K562 (cell line): ENCODE data around the gene IFITM2. TPM values are rescaled to one million over a fixed set of nuclear protein-coding genes. Genes with fewer than 3 reads are reported as not detected.

Experiments
- ADNP ChIP-seq: fragments of 200-800 bp; sonication (Bioruptor generic); IDR thresholded peaks from 2 replicates; pipeline ENCODE4 v1.6.1; 2016; ENCODE audit warnings: missing genetic modification characterization, missing compliant biosample characterization
- ATF1 ChIP-seq, 2 experiments: fragments of 450-650 bp in 1 of 2; IDR thresholded peaks; 2 replicates each; pipeline ENCODE4 v1.6.1; 2016; ENCODE audit warnings: missing compliant biosample characterization in 1 of 2, missing genetic modification characterization in 1 of 2
- EP400 ChIP-seq: fragments of 450-650 bp; IDR thresholded peaks from 2 replicates; pipeline ENCODE4 v1.6.1; 2017; ENCODE audit warnings: antibody characterized with exemption, mild to moderate bottlenecking, moderate library complexity
- FOXK2 ChIP-seq, 2 experiments: fragments of 450-650 bp; IDR thresholded peaks in 1 of 2; conservative IDR thresholded peaks in 1 of 2; 2 replicates each; pipeline ENCODE4 v1.6.1; 2016; ENCODE audit warnings: low read depth in 2 of 2, mild to moderate bottlenecking in 1 of 2
- GABPA ChIP-seq: fragments of 200-800 bp; sonication (Bioruptor generic); conservative IDR thresholded peaks from 2 replicates; pipeline ENCODE4 v1.6.1; 2016; ENCODE audit warnings: low read depth, missing genetic modification characterization, missing compliant biosample characterization
- HNRNPK ChIP-seq: fragments of 200-400 bp; formaldehyde crosslinking; IDR thresholded peaks from one replicate; pipeline ENCODE4 v1.6.1; 2018; ENCODE audit warnings: mild to moderate bottlenecking, low read depth, low read length; ENCODE audit not compliant: poor library complexity, severe bottlenecking
- HNRNPL ChIP-seq: fragments of 200-400 bp; formaldehyde crosslinking; IDR thresholded peaks from 2 replicates; pipeline ENCODE4 v1.6.1; 2017; ENCODE audit warnings: low read depth, mild to moderate bottlenecking, low read length
- MYBL2 ChIP-seq, 2 experiments: fragments of 450-650 bp in 1 of 2; sonication (generic) in 1 of 2; formaldehyde crosslinking in 1 of 2; IDR thresholded peaks; 2 replicates each; pipeline versions ENCODE4 v1.6.1 to v1.8.1; 2017 to 2022; ENCODE audit warnings: borderline replicate concordance in 1 of 2, inconsistent platforms in 1 of 2, low read depth in 1 of 2, mild to moderate bottlenecking in 1 of 2, missing genetic modification reagents in 1 of 2, moderate library complexity in 1 of 2
- NCOA2 ChIP-seq, 2 experiments: fragments of 450-650 bp; IDR thresholded peaks; 2 replicates each; pipeline ENCODE4 v1.6.1; 2018; ENCODE audit warnings: mild to moderate bottlenecking in 2 of 2, moderate library complexity in 1 of 2; ENCODE audit not compliant: partially characterized antibody in 2 of 2
- PREB ChIP-seq: sonication (generic); formaldehyde crosslinking; IDR thresholded peaks from 2 replicates; pipeline ENCODE4 v1.8.1; 2023; ENCODE audit warnings: mild to moderate bottlenecking, missing genetic modification reagents
- RBM14 ChIP-seq: fragments of 200-400 bp; formaldehyde crosslinking; IDR thresholded peaks from 2 replicates; pipeline ENCODE4 v1.6.1; 2018; ENCODE audit warnings: low read depth, mild to moderate bottlenecking, low read length, moderate library complexity, borderline replicate concordance; ENCODE audit not compliant: insufficient read depth
- SMAD3 ChIP-seq: fragments of 450-650 bp; formaldehyde crosslinking; conservative IDR thresholded peaks from 2 replicates; pipeline ENCODE4 v1.4.0; 2020; ENCODE audit warnings: mild to moderate bottlenecking
- TBL1XR1 ChIP-seq, 2 experiments: IDR thresholded peaks; 2 replicates each; pipeline ENCODE4 v1.6.1; 2012; ENCODE audit warnings: improper control_type of control experiment in 2 of 2, low read length in 2 of 2, mild to moderate bottlenecking in 1 of 2
- TFAM ChIP-seq: fragments of 250-450 bp; sonication (Bioruptor Pico); conservative IDR thresholded peaks from 2 replicates; pipeline ENCODE4 v1.5.0; 2021; ENCODE audit warnings: mild to moderate bottlenecking, moderate library complexity
- TRIM24 ChIP-seq, 2 experiments: fragments of 450-650 bp; IDR thresholded peaks; 2 replicates each; pipeline ENCODE4 v1.6.1; 2016
- ZNF41 ChIP-seq: fragments of 250-450 bp; sonication (Bioruptor Pico); conservative IDR thresholded peaks from 2 replicates; pipeline ENCODE4 v1.4.0; 2020; ENCODE audit warnings: mild to moderate bottlenecking
- polyA plus RNA-seq, 8 experiments: library from polyadenylated mRNA; depleted of rRNA in 4 of 8; stranded (reverse) in 5 of 8; unstranded in 3 of 8; fragments of >200 nt; fragmentation: Nextera tagmentation in 2 of 8; fragmentation: Illumina TruSeq in 1 of 8; extraction: Ambion mirVana in 2 of 8; extraction: Trizol in 1 of 8; gene quantifications; 2 replicates each; pipeline versions ENCODE4 v1.2.1 to v1.2.3, GENCODE V29; 2011 to 2014; ENCODE audit warnings: inconsistent platforms in 1 of 8, missing spikeins in 1 of 8
- total RNA-seq, 7 experiments: library from RNA; depleted of rRNA in 6 of 7; stranded (reverse); fragments of >200 nt in 6 of 7; fragmentation: Illumina TruSeq in 2 of 7; extraction: Trizol in 2 of 7; gene quantifications; 2 replicates each; pipeline versions ENCODE4 v1.2.1 to v1.2.3, GENCODE V29; 2011 to 2021; ENCODE audit warnings: low replicate concordance in 1 of 7
- TF ChIP-seq, protein P1 (sequence below): fragments of 150-350 bp; IDR thresholded peaks from 2 replicates; pipeline ENCODE4 v1.6.1; 2014; ENCODE audit warnings: low read depth, mild to moderate bottlenecking, low read length, borderline replicate concordance
- TF ChIP-seq, protein P2 (sequence below): fragments of 250-450 bp; sonication (Bioruptor Pico); IDR thresholded peaks from 2 replicates; pipeline ENCODE4 v1.4.0; 2020; ENCODE audit warnings: mild to moderate bottlenecking, moderate library complexity, borderline replicate concordance
- TF ChIP-seq, protein P3 (sequence below): fragments of 250-450 bp; sonication (Bioruptor Pico); IDR thresholded peaks from 2 replicates; pipeline ENCODE4 v1.5.0; 2021

IFITM2 gene
- total and polyA plus RNA-seq, 9 of the 15 experiments (the other 6 are each of a cell fraction or from before 2014, with no cell fraction given), result 52.8 to 4,872 (median 356) TPM

GRCh38 chr11:316031-316701 lies 8.6 kb downstream of the IFITM2 start (continued):
- TF ChIP-seq TFAM (CRISPR knock-in tag) (no peak), ATF1 (CRISPR knock-in tag; IDR thresholded peaks at IDR 0.05) (no peak), ATF1 (tag; IDR thresholded peaks at IDR 0.05) (no peak), HNRNPK (no peak), NCOA2 (IDR thresholded peaks at IDR 0.05; ENCODE audit: partially characterized antibody in 2 of 2) (no peak), GABPA (tag) (no peak), TBL1XR1 (IDR thresholded peaks at IDR 0.05; ENCODE audit: low read length in 2 of 2) (no peak), ADNP (tag) (no peak), HNRNPL (peak; percentile 64; the same call in 1 of the 2 replicates), MYBL2 (IDR thresholded peaks at IDR 0.05; ENCODE audit: low read depth) (no peak), MYBL2 (CRISPR knock-in tag; IDR thresholded peaks at IDR 0.05; ENCODE audit: borderline replicate concordance) (no peak), TRIM24 (IDR thresholded peaks at IDR 0.05) (no peak), ZNF41 (CRISPR knock-in tag) (no peak), SMAD3 (CRISPR knock-in tag) (no peak), EP400 (no peak), FOXK2 (conservative IDR thresholded peaks at IDR 0.05 in 1 of 2, IDR thresholded peaks at IDR 0.05 in 1 of 2; ENCODE audit: low read depth in 2 of 2) (no peak), RBM14 (peak; percentile 95), PREB (CRISPR knock-in tag) (no peak)
- TF ChIP-seq, protein P1, sequence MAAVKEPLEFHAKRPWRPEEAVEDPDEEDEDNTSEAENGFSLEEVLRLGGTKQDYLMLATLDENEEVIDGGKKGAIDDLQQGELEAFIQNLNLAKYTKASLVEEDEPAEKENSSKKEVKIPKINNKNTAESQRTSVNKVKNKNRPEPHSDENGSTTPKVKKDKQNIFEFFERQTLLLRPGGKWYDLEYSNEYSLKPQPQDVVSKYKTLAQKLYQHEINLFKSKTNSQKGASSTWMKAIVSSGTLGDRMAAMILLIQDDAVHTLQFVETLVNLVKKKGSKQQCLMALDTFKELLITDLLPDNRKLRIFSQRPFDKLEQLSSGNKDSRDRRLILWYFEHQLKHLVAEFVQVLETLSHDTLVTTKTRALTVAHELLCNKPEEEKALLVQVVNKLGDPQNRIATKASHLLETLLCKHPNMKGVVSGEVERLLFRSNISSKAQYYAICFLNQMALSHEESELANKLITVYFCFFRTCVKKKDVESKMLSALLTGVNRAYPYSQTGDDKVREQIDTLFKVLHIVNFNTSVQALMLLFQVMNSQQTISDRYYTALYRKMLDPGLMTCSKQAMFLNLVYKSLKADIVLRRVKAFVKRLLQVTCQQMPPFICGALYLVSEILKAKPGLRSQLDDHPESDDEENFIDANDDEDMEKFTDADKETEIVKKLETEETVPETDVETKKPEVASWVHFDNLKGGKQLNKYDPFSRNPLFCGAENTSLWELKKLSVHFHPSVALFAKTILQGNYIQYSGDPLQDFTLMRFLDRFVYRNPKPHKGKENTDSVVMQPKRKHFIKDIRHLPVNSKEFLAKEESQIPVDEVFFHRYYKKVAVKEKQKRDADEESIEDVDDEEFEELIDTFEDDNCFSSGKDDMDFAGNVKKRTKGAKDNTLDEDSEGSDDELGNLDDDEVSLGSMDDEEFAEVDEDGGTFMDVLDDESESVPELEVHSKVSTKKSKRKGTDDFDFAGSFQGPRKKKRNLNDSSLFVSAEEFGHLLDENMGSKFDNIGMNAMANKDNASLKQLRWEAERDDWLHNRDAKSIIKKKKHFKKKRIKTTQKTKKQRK, result no peak
- TF ChIP-seq, protein P2, sequence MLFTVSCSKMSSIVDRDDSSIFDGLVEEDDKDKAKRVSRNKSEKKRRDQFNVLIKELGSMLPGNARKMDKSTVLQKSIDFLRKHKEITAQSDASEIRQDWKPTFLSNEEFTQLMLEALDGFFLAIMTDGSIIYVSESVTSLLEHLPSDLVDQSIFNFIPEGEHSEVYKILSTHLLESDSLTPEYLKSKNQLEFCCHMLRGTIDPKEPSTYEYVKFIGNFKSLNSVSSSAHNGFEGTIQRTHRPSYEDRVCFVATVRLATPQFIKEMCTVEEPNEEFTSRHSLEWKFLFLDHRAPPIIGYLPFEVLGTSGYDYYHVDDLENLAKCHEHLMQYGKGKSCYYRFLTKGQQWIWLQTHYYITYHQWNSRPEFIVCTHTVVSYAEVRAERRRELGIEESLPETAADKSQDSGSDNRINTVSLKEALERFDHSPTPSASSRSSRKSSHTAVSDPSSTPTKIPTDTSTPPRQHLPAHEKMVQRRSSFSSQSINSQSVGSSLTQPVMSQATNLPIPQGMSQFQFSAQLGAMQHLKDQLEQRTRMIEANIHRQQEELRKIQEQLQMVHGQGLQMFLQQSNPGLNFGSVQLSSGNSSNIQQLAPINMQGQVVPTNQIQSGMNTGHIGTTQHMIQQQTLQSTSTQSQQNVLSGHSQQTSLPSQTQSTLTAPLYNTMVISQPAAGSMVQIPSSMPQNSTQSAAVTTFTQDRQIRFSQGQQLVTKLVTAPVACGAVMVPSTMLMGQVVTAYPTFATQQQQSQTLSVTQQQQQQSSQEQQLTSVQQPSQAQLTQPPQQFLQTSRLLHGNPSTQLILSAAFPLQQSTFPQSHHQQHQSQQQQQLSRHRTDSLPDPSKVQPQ (CRISPR knock-in tag), result no peak
- TF ChIP-seq, protein P3, sequence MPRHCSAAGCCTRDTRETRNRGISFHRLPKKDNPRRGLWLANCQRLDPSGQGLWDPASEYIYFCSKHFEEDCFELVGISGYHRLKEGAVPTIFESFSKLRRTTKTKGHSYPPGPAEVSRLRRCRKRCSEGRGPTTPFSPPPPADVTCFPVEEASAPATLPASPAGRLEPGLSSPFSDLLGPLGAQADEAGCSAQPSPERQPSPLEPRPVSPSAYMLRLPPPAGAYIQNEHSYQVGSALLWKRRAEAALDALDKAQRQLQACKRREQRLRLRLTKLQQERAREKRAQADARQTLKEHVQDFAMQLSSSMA (CRISPR knock-in tag), result no peak; the same call in 1 of the 2 replicates
